NT2/D1 (cell line): Measurements from ENCODE around the gene KBTBD13.

ENCODE experiments used
- YY1 ChIP-seq: IDR thresholded peaks from 2 replicates; pipeline ENCODE4 v1.6.1; 2011; ENCODE audit not compliant: insufficient read length, insufficient read depth
- ZNF274 ChIP-seq: IDR thresholded peaks from 2 replicates; pipeline ENCODE4 v1.6.1; 2011; ENCODE audit warnings: mild to moderate bottlenecking, low read depth, low read length

DNA sequence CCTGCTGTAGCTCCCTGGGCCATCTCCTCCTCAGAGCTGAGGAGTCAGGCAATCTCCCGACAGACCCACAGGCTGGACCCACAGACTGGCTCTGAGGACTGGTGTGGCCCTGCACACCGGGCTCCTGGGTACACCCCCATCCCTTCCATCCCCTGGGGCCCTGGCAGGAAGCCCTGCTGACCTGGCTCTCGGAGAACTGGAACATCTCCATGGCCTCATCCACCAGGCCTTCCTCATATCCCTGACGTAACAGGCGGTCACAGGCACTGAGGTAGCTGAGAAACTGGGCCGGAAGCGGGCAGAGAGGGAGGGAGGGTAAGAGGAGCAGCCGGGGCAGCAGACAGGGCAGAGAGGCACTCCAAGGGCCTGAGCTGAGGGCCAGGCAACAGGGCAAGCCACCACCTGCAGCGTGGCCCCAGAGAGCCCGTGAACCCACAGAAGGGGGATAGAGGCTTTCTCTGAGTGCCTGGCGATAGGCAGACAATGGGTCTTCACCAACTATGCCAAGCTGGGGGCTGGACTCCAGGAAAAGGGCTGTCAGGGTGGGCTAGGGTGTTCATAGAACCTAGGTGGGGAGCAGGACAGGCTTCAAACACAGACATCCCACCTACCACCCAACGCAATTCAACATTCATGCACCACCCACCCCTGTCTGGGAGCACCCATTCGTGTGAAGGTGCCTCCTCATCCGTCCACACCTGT is 17.9 kb downstream of the KBTBD13 start:
- TF ChIP-seq YY1 (no peak), ZNF274 (no peak)
